PC-9 (cell line): Measurements from ENCODE around the gene UNC119B. TPM values are rescaled to one million over a fixed set of nuclear protein-coding genes. Genes with fewer than 3 reads are reported as not detected.

Experiments
- BruUV-seq: library from RNA; stranded (reverse); fragments of 400-500 nt; replicated peaks from 2 replicates; lab custom pipeline; 2021; lab: Mats Ljungman, UMichigan
- CTCF ChIA-PET: fragments of 300-600 bp; sonication (Branson Sonifier 250); formaldehyde crosslinking; loops from one replicate; lab custom pipeline; 2022; ENCODE audit warnings: antibody characterized with exemption; lab: Charles Lee
- POLR2A ChIA-PET: fragments of 300-600 bp; sonication (Branson Sonifier 250); formaldehyde crosslinking; loops from one replicate; lab custom pipeline; 2022; ENCODE audit warnings: antibody characterized with exemption; ENCODE audit not compliant: unreplicated experiment; lab: Charles Lee
- DNase-seq, 2 experiments: peaks; one replicate each; pipeline versions ENCODE4 v3.0.0 to v3.0.0-alpha.2; 2015 to 2022; ENCODE audit warnings: mixed read lengths in 1 of 2
- H2AFZ ChIP-seq: fragments of 200-600 bp; sonication (generic); 2 replicates; pipeline ENCODE4 v1.8.1; 2017; ENCODE audit warnings: antibody characterized with exemption
- H3F3A ChIP-seq: fragments of 200-600 bp; sonication (generic); 2 replicates; pipeline ENCODE4 v1.8.1; 2017; ENCODE audit warnings: antibody characterized with exemption, mild to moderate bottlenecking, low read depth; ENCODE audit not compliant: insufficient read depth
- H3K27ac ChIP-seq: fragments of 200-600 bp; sonication (generic); 2 replicates; pipeline ENCODE4 v1.6.1; 2016; ENCODE audit warnings: mixed run types
- H3K27me3 ChIP-seq: fragments of 200-600 bp; sonication (generic); 2 replicates; pipeline ENCODE4 v1.6.1; 2016; ENCODE audit warnings: low read depth, mixed run types; ENCODE audit not compliant: insufficient read depth
- H3K36me3 ChIP-seq: fragments of 200-600 bp; sonication (generic); 2 replicates; pipeline ENCODE4 v1.6.1; 2016; ENCODE audit warnings: low read depth, mixed run types
- H3K4me1 ChIP-seq: fragments of 200-600 bp; sonication (generic); replicated peaks from 2 replicates; pipeline ENCODE4 v1.6.1; 2016; ENCODE audit warnings: mixed run types; ENCODE audit not compliant: insufficient read depth
- H3K4me2 ChIP-seq: fragments of 200-600 bp; sonication (generic); 2 replicates; pipeline ENCODE4 v1.6.1; 2017; ENCODE audit warnings: mixed run types
- H3K4me3 ChIP-seq: fragments of 200-600 bp; sonication (generic); 2 replicates; pipeline ENCODE4 v1.6.1; 2016; ENCODE audit warnings: mixed run types
- H3K79me2 ChIP-seq: fragments of 200-600 bp; sonication (generic); 2 replicates; pipeline ENCODE4 v1.6.1; 2017; ENCODE audit warnings: low read depth, mixed run types
- H3K9me2 ChIP-seq: fragments of 200-600 bp; sonication (generic); 2 replicates; pipeline ENCODE4 v1.8.1; 2017; ENCODE audit warnings: mild to moderate bottlenecking; ENCODE audit not compliant: insufficient read depth
- H3K9me3 ChIP-seq: fragments of 200-600 bp; sonication (generic); 2 replicates; pipeline ENCODE4 v1.8.1; 2016; ENCODE audit warnings: low read depth; ENCODE audit not compliant: insufficient read depth
- H4K20me1 ChIP-seq: fragments of 200-600 bp; sonication (generic); 2 replicates; pipeline ENCODE4 v1.8.1; 2017; ENCODE audit not compliant: insufficient read depth
- CTCF ChIP-seq: fragments of 200-600 bp; sonication (generic); conservative IDR thresholded peaks from 2 replicates; pipeline ENCODE4 v1.6.1; 2017; ENCODE audit warnings: mixed run types, antibody characterized with exemption, mild to moderate bottlenecking, moderate library complexity
- EZH2 ChIP-seq: fragments of 200-600 bp; sonication (generic); IDR thresholded peaks from 2 replicates; pipeline ENCODE4 v1.8.0; 2017; ENCODE audit warnings: antibody characterized with exemption, low read depth
- intact Hi-C: fragments of 100-400 bp; cut with micrococcal nuclease; formaldehyde crosslinking; loops from one replicate; pipeline ENCODE4 v1.10.0; 2022; ENCODE audit not compliant: unreplicated experiment
- total RNA-seq: library from RNA; stranded (reverse); gene quantifications from 2 replicates; pipeline ENCODE4 v1.2.3, GENCODE V29; 2021

The UNC119B gene
- total RNA-seq, 1 experiment from 2014 or later: 25.9 TPM

- Histone ChIP-seq H3K9me2 (no peaks in the 10 kb centered on the region), H3K27me3 (no peaks in the 10 kb centered on the region), H4K20me1 (no peaks in the 10 kb centered on the region), H3K4me1 (no peaks in the 10 kb centered on the region), H3K4me3 (no peak overlapping the region), H3K79me2 (no peaks in the 10 kb centered on the region), H3K36me3 (peaks cover 7% of the 10 kb centered on the region; the same call in 1 of the 2 replicates), H3K27ac (no peak overlapping the region), H3F3A (no peaks in the 10 kb centered on the region), H3K4me2 (no peak overlapping the region), H2AFZ (no peak overlapping the region), H3K9me3 (no peaks in the 10 kb centered on the region)
- DNase-seq: no peak
- ChIA-PET POLR2A (no interaction called here), CTCF (no interaction called here)
- intact Hi-C loops: no loop called here
- BruUV-seq: no TSS peak
- TF ChIP-seq EZH2 (no peak), CTCF (no peak)
Observed at GRCh38 chr12:120698665-120699064, 11.6 kb upstream of the UNC119B start.

GRCh38 chr12:120699553-120699952, 10.7 kb upstream of the UNC119B start:
- Histone ChIP-seq H3F3A (no peaks in the 10 kb centered on the region), H3K4me2 (no peak overlapping the region), H3K79me2 (no peaks in the 10 kb centered on the region), H3K9me2 (no peaks in the 10 kb centered on the region), H3K4me1 (no peaks in the 10 kb centered on the region), H3K27ac (no peak overlapping the region), H3K36me3 (peaks cover 5% of the 10 kb centered on the region; the same call in 1 of the 2 replicates), H4K20me1 (no peaks in the 10 kb centered on the region), H3K9me3 (no peaks in the 10 kb centered on the region), H2AFZ (no peak overlapping the region), H3K27me3 (no peaks in the 10 kb centered on the region), H3K4me3 (no peak overlapping the region)
- intact Hi-C loops: no loop called here
- no peak for DNase-seq
- TF ChIP-seq EZH2 (no peak), CTCF (no peak)
- POLR2A ChIA-PET: no interaction called here
- CTCF ChIA-PET: no interaction called here
- no TSS peak for BruUV-seq

DNA sequence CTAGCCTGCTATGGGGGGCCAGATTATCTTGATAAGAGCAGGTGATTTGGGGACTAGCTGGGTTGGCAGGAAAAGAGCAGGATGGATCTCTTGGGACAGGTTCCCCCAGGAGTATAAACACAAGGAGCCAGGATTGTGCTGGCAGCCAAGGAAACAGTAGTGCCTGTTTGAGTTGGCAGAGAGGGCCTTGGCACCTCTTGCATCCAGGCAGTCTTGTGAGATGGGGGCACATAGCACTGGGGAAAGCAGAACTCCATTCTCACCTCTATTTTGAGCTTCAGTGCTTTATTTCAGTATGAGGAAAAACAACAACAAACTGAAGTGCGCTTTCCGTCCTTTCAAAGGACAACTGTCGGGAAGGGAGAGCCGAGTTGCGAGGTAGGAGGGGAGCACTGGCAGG, 9.4 kb upstream of the UNC119B start:
- Histone ChIP-seq H4K20me1 (no peaks in the 10 kb centered on the region), H3K4me3 (no peak overlapping the region), H3K9me2 (no peaks in the 10 kb centered on the region), H3K27me3 (no peaks in the 10 kb centered on the region), H3F3A (no peaks in the 10 kb centered on the region), H3K79me2 (no peaks in the 10 kb centered on the region), H3K36me3 (no peaks in the 10 kb centered on the region), H3K4me1 (no peaks in the 10 kb centered on the region; the same call in 1 of the 2 replicates), H3K27ac (no peak overlapping the region), H3K4me2 (no peak overlapping the region), H2AFZ (no peak overlapping the region), H3K9me3 (no peaks in the 10 kb centered on the region)
- ChIA-PET CTCF (no interaction called here), POLR2A (interaction anchor here (0.7 kb wide), 1 partner anchor 8 kb away, joined by 3 read pairs; no protein-coding TSS in a partner anchor)
- TF ChIP-seq CTCF (no peak), EZH2 (no peak)
- no peak for DNase-seq
- no TSS peak for BruUV-seq
- intact Hi-C loops: no loop called here
